ENCODE measurements around the gene TMEM126B. TPM values are rescaled to one million over a fixed set of nuclear protein-coding genes. Genes with fewer than 3 reads are reported as not detected.

TMEM126B gene
- total and polyA plus RNA-seq, 2 donors (not counting 1 experiment from before 2014, with no cell fraction given), result 21.7 to 38.5 TPM

- 89% methylated on average over 7 of the region's 8 CpGs for WGBS (ENCODE audit: insufficient coverage)
- POLR2A ChIA-PET, result no interaction called here
- no peaks in the 10 kb centered on the region for H3K27me3 ChIP-seq (replicated peaks in 1 of 4; ENCODE audit: control extremely low read depth in 1 of 4, control insufficient read depth in 3 of 4, insufficient read depth in 4 of 4, low read length in 3 of 4)
- H4K20me1 ChIP-seq (ENCODE audit: control insufficient read depth, insufficient read depth, low read length, poor library complexity, severe bottlenecking), result no peaks in the 10 kb centered on the region
- DNase-seq (no peak), ATAC-seq (ENCODE audit: low read depth) (no peak)
- H3K4me1 ChIP-seq (ENCODE audit: control insufficient read depth in 2 of 2, insufficient read depth in 2 of 2, low read length in 2 of 2), result no peaks in the 10 kb centered on the region
- intact Hi-C loops (cut with micrococcal nuclease), result no loop called here
- CTCF ChIA-PET, result no interaction called here
- no peaks in the 10 kb centered on the region for H3K4me1 Mint-ChIP-seq
- H3K9me3 ChIP-seq (ENCODE audit: control extremely low read depth in 1 of 3, control insufficient read depth in 2 of 3, insufficient read depth in 1 of 3, low read length in 2 of 3), result peaks cover 0 to 3% (median 0%) of the 10 kb centered on the region in 3 donors
- TF ChIP-seq EZH2 (IDR thresholded peaks at IDR 0.05; ENCODE audit: borderline replicate concordance, insufficient read depth, low read depth, low read length, poor library complexity, severe bottlenecking) (no peak), CTCF (IDR thresholded peaks at IDR 0.05) (no peak)
- no peak overlapping the region for H3K9ac ChIP-seq (ENCODE audit: low read length)
- H3K4me2 ChIP-seq (replicated peaks; ENCODE audit: low read depth, low read length, poor library complexity, severe bottlenecking), result no peak overlapping the region
- no peaks in the 10 kb centered on the region for H3K9me3 Mint-ChIP-seq (ENCODE audit: insufficient read depth)
- no peak overlapping the region for H3K4me3 Mint-ChIP-seq
- H3K27ac Mint-ChIP-seq, result no peak overlapping the region
- no peak overlapping the region for H2AFZ ChIP-seq (ENCODE audit: insufficient read depth, low read depth, low read length, poor library complexity, severe bottlenecking)
- no peaks in the 10 kb centered on the region for H3K27me3 Mint-ChIP-seq
- no peak overlapping the region for H3K27ac ChIP-seq (ENCODE audit: low read length in 2 of 2)
- H3K36me3 ChIP-seq (replicated peaks in 1 of 2; ENCODE audit: control extremely low read depth in 1 of 2, control insufficient read depth in 1 of 2, extremely low read depth in 1 of 2, insufficient read depth in 2 of 2, low read length in 1 of 2), result no peaks in the 10 kb centered on the region
- H3K4me3 ChIP-seq (ENCODE audit: control extremely low read depth in 1 of 5, extremely low read depth in 1 of 5, insufficient read depth in 1 of 5, low read depth in 2 of 5, low read length in 4 of 5), result no peak overlapping the region
- no peaks in the 10 kb centered on the region for H3K79me2 ChIP-seq (ENCODE audit: control insufficient read depth, insufficient read depth, low read length)
These were observed 43.9 kb downstream of the TMEM126B start for GRCh38 chr11:85672105-85672902.

- Histone ChIP-seq H3K36me3 (replicated peaks in 1 of 2; ENCODE audit: control extremely low read depth in 1 of 2, control insufficient read depth in 1 of 2, extremely low read depth in 1 of 2, insufficient read depth in 2 of 2, low read length in 1 of 2) (no peaks in the 10 kb centered on the region), H3K9ac (ENCODE audit: low read length) (no peak overlapping the region), H3K79me2 (ENCODE audit: control insufficient read depth, insufficient read depth, low read length) (no peaks in the 10 kb centered on the region), H2AFZ (ENCODE audit: insufficient read depth, low read depth, low read length, poor library complexity, severe bottlenecking) (no peak overlapping the region), H3K9me3 (ENCODE audit: control extremely low read depth in 1 of 3, control insufficient read depth in 2 of 3, insufficient read depth in 1 of 3, low read length in 2 of 3) (peaks cover 0 to 3% (median 0%) of the 10 kb centered on the region in 3 donors), H3K4me2 (replicated peaks; ENCODE audit: low read depth, low read length, poor library complexity, severe bottlenecking) (no peak overlapping the region), H3K27me3 (replicated peaks in 1 of 4; ENCODE audit: control extremely low read depth in 1 of 4, control insufficient read depth in 3 of 4, insufficient read depth in 4 of 4, low read length in 3 of 4) (no peaks in the 10 kb centered on the region), H3K4me1 (ENCODE audit: control insufficient read depth in 2 of 2, insufficient read depth in 2 of 2, low read length in 2 of 2) (no peaks in the 10 kb centered on the region), H3K27ac (ENCODE audit: low read length in 2 of 2) (no peak overlapping the region), H3K4me3 (ENCODE audit: control extremely low read depth in 1 of 5, extremely low read depth in 1 of 5, insufficient read depth in 1 of 5, low read depth in 2 of 5, low read length in 4 of 5) (no peak overlapping the region), H4K20me1 (ENCODE audit: control insufficient read depth, insufficient read depth, low read length, poor library complexity, severe bottlenecking) (no peaks in the 10 kb centered on the region)
- no peak for TF ChIP-seq EZH2 (IDR thresholded peaks at IDR 0.05; ENCODE audit: borderline replicate concordance, insufficient read depth, low read depth, low read length, poor library complexity, severe bottlenecking)
- no peak for TF ChIP-seq CTCF (IDR thresholded peaks at IDR 0.05)
- DNase-seq, result no peak
- ChIA-PET CTCF (no interaction called here), POLR2A (no interaction called here)
- H3K4me3 Mint-ChIP-seq, result no peak overlapping the region
- no peak overlapping the region for H3K27ac Mint-ChIP-seq
- WGBS (ENCODE audit: insufficient coverage), result no CpG with 5 or more reads among the region's 3 CpGs
- no peaks in the 10 kb centered on the region for H3K27me3 Mint-ChIP-seq
- no peaks in the 10 kb centered on the region for H3K9me3 Mint-ChIP-seq (ENCODE audit: insufficient read depth)
- intact Hi-C loops (cut with micrococcal nuclease), result no loop called here
- ATAC-seq (ENCODE audit: low read depth), result no peak
- H3K4me1 Mint-ChIP-seq, result no peaks in the 10 kb centered on the region
These were observed 45.0 kb downstream of the TMEM126B start for GRCh38 chr11:85673393-85673792.

Measured in B cell (primary cell).